ENCODE results near the gene RALY. TPM values are rescaled to one million over a fixed set of nuclear protein-coding genes. Genes with fewer than 3 reads are reported as not detected.

RALY gene
- total RNA-seq, 1 experiment from 2014 or later = 119 TPM

DNA sequence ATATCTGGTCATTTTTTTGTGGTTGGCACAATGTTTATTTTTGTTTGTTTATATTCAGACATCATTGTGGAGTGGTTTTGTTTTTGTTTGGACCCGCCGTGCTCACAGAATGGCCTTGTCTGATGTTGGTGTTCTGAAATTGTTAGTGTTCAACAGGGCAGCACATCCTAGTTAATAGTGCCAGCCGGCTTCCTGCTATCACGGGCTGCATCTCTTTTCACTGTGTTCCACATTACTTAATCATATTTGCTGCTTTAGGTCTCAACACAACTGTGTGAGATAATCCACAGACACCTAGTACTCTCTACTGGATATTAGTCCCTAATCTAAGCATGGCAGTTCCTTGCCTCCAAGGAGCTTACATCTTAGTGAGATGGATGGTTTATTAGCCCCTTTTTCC lies 121.1 kb downstream of the RALY start:
- H3K9me2 ChIP-seq (ENCODE audit: insufficient read depth) = no peaks in the 10 kb centered on the region
- no peaks in the 10 kb centered on the region for H3K27me3 ChIP-seq (ENCODE audit: insufficient read depth, low read length)
- peaks cover 10% of the 10 kb centered on the region; the same call in 1 of the 2 replicates for H4K20me1 ChIP-seq (ENCODE audit: insufficient read depth)
- peaks cover 14 to 28% of the 10 kb centered on the region in 2 experiments for H3K4me1 ChIP-seq (ENCODE audit: control insufficient read depth in 1 of 2, insufficient read depth in 2 of 2, low read length in 2 of 2)
- no peak overlapping the region for H3K27ac ChIP-seq (ENCODE audit: low read depth, low read length)
- H3K9me3 ChIP-seq (ENCODE audit: control insufficient read depth in 1 of 2, insufficient read depth in 1 of 2, low read depth in 1 of 2, low read length in 2 of 2) = no peaks in the 10 kb centered on the region
- DNase-seq (ENCODE audit: low read depth, low spot score) (no peak), ATAC-seq (no peak)
- 0 out of 4 replicates have a peak, but pooled peaks cover 0 to 2% of the 10 kb centered on the region in 2 experiments for H3K36me3 ChIP-seq (ENCODE audit: control insufficient read depth in 1 of 2, insufficient read depth in 2 of 2, low read length in 2 of 2)
- H3K4me2 ChIP-seq (ENCODE audit: low read length) = no peak overlapping the region
- no TSS peak for BruUV-seq (replicated peaks)
- H3K4me3 ChIP-seq (replicated peaks in 1 of 2; ENCODE audit: low read depth in 1 of 2, low read length in 2 of 2) = no peak overlapping the region
- intact Hi-C loops (cut with micrococcal nuclease) = no loop called here
- TF ChIP-seq POLR2AphosphoS5 (IDR thresholded peaks at IDR 0.05; ENCODE audit: low read depth, low read length) (no peak), EZH2 (IDR thresholded peaks at IDR 0.05) (no peak), EGR1 (IDR thresholded peaks at IDR 0.05; ENCODE audit: low read depth) (no peak), CBX3 (IDR thresholded peaks at IDR 0.05; ENCODE audit: low read depth) (no peak)
- TF ChIP-seq, protein P1, sequence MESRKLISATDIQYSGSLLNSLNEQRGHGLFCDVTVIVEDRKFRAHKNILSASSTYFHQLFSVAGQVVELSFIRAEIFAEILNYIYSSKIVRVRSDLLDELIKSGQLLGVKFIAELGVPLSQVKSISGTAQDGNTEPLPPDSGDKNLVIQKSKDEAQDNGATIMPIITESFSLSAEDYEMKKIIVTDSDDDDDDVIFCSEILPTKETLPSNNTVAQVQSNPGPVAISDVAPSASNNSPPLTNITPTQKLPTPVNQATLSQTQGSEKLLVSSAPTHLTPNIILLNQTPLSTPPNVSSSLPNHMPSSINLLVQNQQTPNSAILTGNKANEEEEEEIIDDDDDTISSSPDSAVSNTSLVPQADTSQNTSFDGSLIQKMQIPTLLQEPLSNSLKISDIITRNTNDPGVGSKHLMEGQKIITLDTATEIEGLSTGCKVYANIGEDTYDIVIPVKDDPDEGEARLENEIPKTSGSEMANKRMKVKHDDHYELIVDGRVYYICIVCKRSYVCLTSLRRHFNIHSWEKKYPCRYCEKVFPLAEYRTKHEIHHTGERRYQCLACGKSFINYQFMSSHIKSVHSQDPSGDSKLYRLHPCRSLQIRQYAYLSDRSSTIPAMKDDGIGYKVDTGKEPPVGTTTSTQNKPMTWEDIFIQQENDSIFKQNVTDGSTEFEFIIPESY (IDR thresholded peaks at IDR 0.05; ENCODE audit: extremely low read depth, insufficient replicate concordance, low read length) = no peak
- peaks cover 22% of the 10 kb centered on the region for H3K79me2 ChIP-seq (ENCODE audit: insufficient read depth, low read length)
- H2AFZ ChIP-seq (ENCODE audit: low read depth, low read length, poor library complexity, severe bottlenecking) = no peak overlapping the region
- POLR2A ChIA-PET = no interaction called here
- CTCF ChIA-PET = no interaction called here
- H3K9ac ChIP-seq (ENCODE audit: low read length) = no peak overlapping the region
- RAD21 ChIA-PET (ENCODE audit: low non-redundant PET in 1 of 2, low total read pairs in 2 of 2, uncharacterized antibody in 2 of 2, unreplicated experiment in 2 of 2) = no interaction called here

DNA sequence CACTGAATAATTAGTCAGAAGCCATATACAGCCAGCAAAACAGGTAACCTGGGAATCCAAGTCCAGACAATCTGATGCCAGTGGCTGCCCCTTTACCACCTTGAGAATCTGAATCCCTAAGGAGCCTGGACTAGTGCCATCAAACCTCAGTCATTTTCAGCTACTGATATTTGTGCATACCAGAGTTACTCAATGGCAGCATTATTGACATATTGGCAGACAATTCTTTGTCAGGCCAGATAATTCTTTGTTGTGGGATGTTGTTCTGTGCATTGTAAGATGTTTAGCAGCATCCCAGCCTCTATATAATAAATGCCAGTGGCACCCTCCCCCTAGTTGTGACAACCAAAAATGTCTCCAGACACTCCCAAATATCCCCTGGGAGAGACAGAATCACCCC lies 121.5 kb downstream of the RALY start:
- intact Hi-C loops (cut with micrococcal nuclease) = no loop called here
- TF ChIP-seq RAD21 (IDR thresholded peaks at IDR 0.05; ENCODE audit: low read depth) (no peak), EGR1 (IDR thresholded peaks at IDR 0.05; ENCODE audit: low read depth) (no peak), YY1 (IDR thresholded peaks at IDR 0.05; ENCODE audit: extremely low read depth, insufficient replicate concordance, low read depth, low read length) (no peak), CBX3 (IDR thresholded peaks at IDR 0.05; ENCODE audit: low read depth) (no peak), EZH2phosphoT487 (IDR thresholded peaks at IDR 0.05; ENCODE audit: borderline replicate concordance) (no peak), ELF1 (IDR thresholded peaks at IDR 0.05; ENCODE audit: borderline replicate concordance, low read depth) (no peak), POLR2AphosphoS5 (IDR thresholded peaks at IDR 0.05; ENCODE audit: low read depth, low read length) (no peak), SRF (IDR thresholded peaks at IDR 0.05; ENCODE audit: low read depth) (no peak), CEBPB (IDR thresholded peaks at IDR 0.05; ENCODE audit: low read depth) (no peak)
- TF ChIP-seq, protein P1 (IDR thresholded peaks at IDR 0.05; ENCODE audit: extremely low read depth, insufficient replicate concordance, low read length) = no peak
- TF ChIP-seq, protein P2, sequence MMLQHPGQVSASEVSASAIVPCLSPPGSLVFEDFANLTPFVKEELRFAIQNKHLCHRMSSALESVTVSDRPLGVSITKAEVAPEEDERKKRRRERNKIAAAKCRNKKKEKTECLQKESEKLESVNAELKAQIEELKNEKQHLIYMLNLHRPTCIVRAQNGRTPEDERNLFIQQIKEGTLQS (IDR thresholded peaks at IDR 0.05) = no peak
- TF ChIP-seq, protein P3, sequence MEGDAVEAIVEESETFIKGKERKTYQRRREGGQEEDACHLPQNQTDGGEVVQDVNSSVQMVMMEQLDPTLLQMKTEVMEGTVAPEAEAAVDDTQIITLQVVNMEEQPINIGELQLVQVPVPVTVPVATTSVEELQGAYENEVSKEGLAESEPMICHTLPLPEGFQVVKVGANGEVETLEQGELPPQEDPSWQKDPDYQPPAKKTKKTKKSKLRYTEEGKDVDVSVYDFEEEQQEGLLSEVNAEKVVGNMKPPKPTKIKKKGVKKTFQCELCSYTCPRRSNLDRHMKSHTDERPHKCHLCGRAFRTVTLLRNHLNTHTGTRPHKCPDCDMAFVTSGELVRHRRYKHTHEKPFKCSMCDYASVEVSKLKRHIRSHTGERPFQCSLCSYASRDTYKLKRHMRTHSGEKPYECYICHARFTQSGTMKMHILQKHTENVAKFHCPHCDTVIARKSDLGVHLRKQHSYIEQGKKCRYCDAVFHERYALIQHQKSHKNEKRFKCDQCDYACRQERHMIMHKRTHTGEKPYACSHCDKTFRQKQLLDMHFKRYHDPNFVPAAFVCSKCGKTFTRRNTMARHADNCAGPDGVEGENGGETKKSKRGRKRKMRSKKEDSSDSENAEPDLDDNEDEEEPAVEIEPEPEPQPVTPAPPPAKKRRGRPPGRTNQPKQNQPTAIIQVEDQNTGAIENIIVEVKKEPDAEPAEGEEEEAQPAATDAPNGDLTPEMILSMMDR (IDR thresholded peaks at IDR 0.05 in 2 of 3, conservative IDR thresholded peaks at IDR 0.05 in 1 of 3; ENCODE audit: borderline replicate concordance in 1 of 3, insufficient read depth in 1 of 3, low read depth in 2 of 3, low read length in 2 of 3) = no peak

More for the DNA sequence above, 121.5 kb downstream of the RALY start:
- ChIA-PET RAD21 (ENCODE audit: low non-redundant PET in 1 of 2, low total read pairs in 2 of 2, uncharacterized antibody in 2 of 2, unreplicated experiment in 2 of 2) (no interaction called here), CTCF (no interaction called here), POLR2A (no interaction called here)
- no peak overlapping the region for H2AFZ ChIP-seq (ENCODE audit: low read depth, low read length, poor library complexity, severe bottlenecking)
- no peak overlapping the region for H3K4me2 ChIP-seq (ENCODE audit: low read length)
- H3K79me2 ChIP-seq (ENCODE audit: insufficient read depth, low read length) = peaks cover 18% of the 10 kb centered on the region
- ATAC-seq (no peak), DNase-seq (ENCODE audit: low read depth, low spot score) (no peak)
- no peak overlapping the region for H3K9ac ChIP-seq (ENCODE audit: low read length)
- no peaks in the 10 kb centered on the region for H3K27me3 ChIP-seq (ENCODE audit: insufficient read depth, low read length)
- H3K27ac ChIP-seq (ENCODE audit: low read depth, low read length) = no peak overlapping the region
- H3K9me3 ChIP-seq (ENCODE audit: control insufficient read depth in 1 of 2, insufficient read depth in 1 of 2, low read depth in 1 of 2, low read length in 2 of 2) = no peaks in the 10 kb centered on the region
- H3K4me3 ChIP-seq (replicated peaks in 1 of 2; ENCODE audit: low read depth in 1 of 2, low read length in 2 of 2) = no peak overlapping the region
- no TSS peak for BruUV-seq (replicated peaks)
- peaks cover 7% of the 10 kb centered on the region; the same call in 1 of the 2 replicates for H4K20me1 ChIP-seq (ENCODE audit: insufficient read depth)
- H3K36me3 ChIP-seq (ENCODE audit: control insufficient read depth in 1 of 2, insufficient read depth in 2 of 2, low read length in 2 of 2) = no peaks in the 10 kb centered on the region
- H3K9me2 ChIP-seq (ENCODE audit: insufficient read depth) = no peaks in the 10 kb centered on the region
- peaks cover 14 to 26% of the 10 kb centered on the region in 2 experiments for H3K4me1 ChIP-seq (ENCODE audit: control insufficient read depth in 1 of 2, insufficient read depth in 2 of 2, low read length in 2 of 2)

Data from HCT116 (cell line).